Endothelial cell of umbilical vein (primary cell): Measurements from ENCODE around the gene MARCHF9. TPM values are rescaled to one million over a fixed set of nuclear protein-coding genes. Genes with fewer than 3 reads are reported as not detected.

Experiments
- BruUV-seq: library from RNA; stranded (reverse); fragments of 400-500 nt; replicated peaks from 2 replicates; lab custom pipeline; 2021; lab: Mats Ljungman, UMichigan
- CTCF ChIA-PET: fragments of 300-600, 350-600 bp; sonication (Branson Sonifier 250); formaldehyde crosslinking; loops from one replicate; lab custom pipeline; 2021; ENCODE audit warnings: antibody characterized with exemption, inconsistent platforms; lab: Charles Lee
- POLR2A ChIA-PET: fragments of 300-600, 350-600 bp; sonication (Branson Sonifier 250); formaldehyde crosslinking; loops from one replicate; lab custom pipeline; 2021; ENCODE audit warnings: antibody characterized with exemption, inconsistent platforms; lab: Charles Lee
- DNase-seq: peaks from one replicate; pipeline ENCODE4 v3.0.0-alpha.2; 2011; ENCODE audit warnings: low read depth, low spot score
- FAIRE-seq: peaks from 2 replicates; lab custom pipeline; 2011; peaks lifted over from hg19 to GRCh38; lab: Jason Lieb, UNC
- H2AFZ ChIP-seq: 2 replicates; pipeline ENCODE4 v1.6.0; 2012; ENCODE audit warnings: low read depth, low read length, control low read depth, inconsistent platforms
- H3K27ac ChIP-seq: 2 replicates; pipeline ENCODE4 v1.5.1; 2011; ENCODE audit warnings: low read depth, mild to moderate bottlenecking, control low read depth, low read length, moderate library complexity; ENCODE audit not compliant: insufficient read depth
- H3K27me3 ChIP-seq, 2 experiments: 2 replicates each; pipeline versions ENCODE4 v1.6.0 to v1.6.1; 2011; ENCODE audit warnings: low read length in 2 of 2, mixed read lengths in 1 of 2; ENCODE audit not compliant: control insufficient read depth in 2 of 2, insufficient read depth in 2 of 2
- H3K36me3 ChIP-seq, 2 experiments: 2 replicates in 1 of 2; 3 replicates in 1 of 2; pipeline ENCODE4 v1.5.1; 2011; ENCODE audit warnings: low read length in 2 of 2, mild to moderate bottlenecking in 1 of 2, moderate library complexity in 1 of 2; ENCODE audit not compliant: control insufficient read depth in 2 of 2, insufficient read depth in 2 of 2; ENCODE audit errors: extremely low read depth in 1 of 2
- H3K4me1 ChIP-seq: 3 replicates; pipeline ENCODE4 v1.5.1; 2011; ENCODE audit warnings: mild to moderate bottlenecking, low read length; ENCODE audit not compliant: control insufficient read depth, insufficient read depth; ENCODE audit errors: extremely low read depth
- H3K4me2 ChIP-seq: 2 replicates; pipeline ENCODE4 v1.6.1; 2011; ENCODE audit warnings: low read length, control low read depth, mixed read lengths; ENCODE audit not compliant: insufficient read depth
- H3K4me3 ChIP-seq, 3 experiments: fragments of 200-600 bp in 1 of 3; sonication (generic), shearing (Covaris generic) in 1 of 3; replicated peaks in 1 of 3; 2 replicates each; pipeline ENCODE4 v1.5.1; 2011 to 2016; ENCODE audit warnings: control low read depth in 3 of 3, low read length in 3 of 3, mild to moderate bottlenecking in 2 of 3, inconsistent platforms in 1 of 3, low read depth in 1 of 3, moderate library complexity in 1 of 3; ENCODE audit not compliant: insufficient read depth in 1 of 3
- H3K79me2 ChIP-seq: 2 replicates; pipeline ENCODE4 v1.6.0; 2012; ENCODE audit warnings: low read length, inconsistent platforms; ENCODE audit not compliant: control insufficient read depth, insufficient read depth
- H3K9ac ChIP-seq: replicated peaks from 2 replicates; pipeline ENCODE3; 2011; ENCODE audit warnings: low read length, control low read depth; ENCODE audit not compliant: insufficient read depth; ENCODE audit errors: extremely low read depth
- H3K9me1 ChIP-seq: replicated peaks from 3 replicates; pipeline ENCODE4 v1.6.0; 2011; ENCODE audit warnings: mild to moderate bottlenecking, low read length; ENCODE audit not compliant: control insufficient read depth, insufficient read depth; ENCODE audit errors: extremely low read depth
- H3K9me3 ChIP-seq: replicated peaks from 2 replicates; pipeline ENCODE4 v1.5.1; 2012; ENCODE audit warnings: low read length, inconsistent platforms; ENCODE audit not compliant: control insufficient read depth, insufficient read depth
- H4K20me1 ChIP-seq: replicated peaks from 2 replicates; pipeline ENCODE3; 2011; ENCODE audit warnings: mild to moderate bottlenecking, low read length; ENCODE audit not compliant: control insufficient read depth, insufficient read depth; ENCODE audit errors: extremely low read depth
- FOS ChIP-seq: IDR thresholded peaks from 2 replicates; pipeline ENCODE4 v1.6.1; 2011; ENCODE audit warnings: mild to moderate bottlenecking, low read length, moderate library complexity, borderline replicate concordance; ENCODE audit not compliant: insufficient read depth
- GATA2 ChIP-seq: IDR thresholded peaks from 2 replicates; pipeline ENCODE4 v1.7.0; 2011; ENCODE audit warnings: low read depth, mild to moderate bottlenecking, moderate library complexity, mixed read lengths, low read length; ENCODE audit not compliant: insufficient read length, insufficient read depth
- JUN ChIP-seq: IDR thresholded peaks from 2 replicates; pipeline ENCODE4 v1.6.1; 2011; ENCODE audit warnings: borderline replicate concordance, low read depth; ENCODE audit not compliant: insufficient read length, insufficient read depth
- MYC ChIP-seq: IDR thresholded peaks from one replicate; pipeline ENCODE4 v1.6.1; 2011; ENCODE audit warnings: mild to moderate bottlenecking, low read depth, low read length
- POLR2A ChIP-seq: IDR thresholded peaks from 2 replicates; pipeline ENCODE4 v1.6.1; 2012; ENCODE audit warnings: low read depth, mild to moderate bottlenecking, control low read depth, low read length
- POLR2AphosphoS5 ChIP-seq: IDR thresholded peaks from 2 replicates; pipeline ENCODE4 v1.6.1; 2012; ENCODE audit warnings: low read depth, mild to moderate bottlenecking, control low read depth, low read length, moderate library complexity; ENCODE audit not compliant: insufficient read depth
- dilution Hi-C: fragments of 300-500 bp; cut with MboI; formaldehyde crosslinking; loops from one replicate; pipeline ENCODE4 v1.15.0; 2019; ENCODE audit warnings: low sequenced_read_pairs; ENCODE audit not compliant: extremely low pct_ligation_motif_present
- intact Hi-C: fragments of 100-400 bp; cut with micrococcal nuclease; formaldehyde crosslinking; loops from one replicate; pipeline ENCODE4 v1.10.0; 2022
- polyA plus RNA-seq, 4 experiments: library from polyadenylated mRNA; depleted of rRNA in 3 of 4; stranded (reverse) in 3 of 4; unstranded in 1 of 4; fragments of >200 nt; gene quantifications; 2 replicates each; pipeline versions ENCODE4 v1.2.1 to v1.2.3, GENCODE V29; 2011 to 2012; ENCODE audit warnings: missing spikeins in 1 of 4
- total RNA-seq: library from RNA; stranded (reverse); gene quantifications from 2 replicates; pipeline ENCODE4 v1.2.3, GENCODE V29; 2021
- TF ChIP-seq, protein P1 (sequence below): IDR thresholded peaks from 2 replicates; pipeline ENCODE4 v1.6.1; 2011; ENCODE audit not compliant: insufficient read depth, insufficient read length
- TF ChIP-seq, protein P2 (sequence below), 2 donors: IDR thresholded peaks; 1 replicate in 1 of 2; 2 replicates in 1 of 2; pipeline ENCODE4 v1.5.1; 2011; ENCODE audit warnings: low read length in 2 of 2, mild to moderate bottlenecking in 2 of 2, moderate library complexity in 2 of 2, control low read depth in 1 of 2, inconsistent platforms in 1 of 2, low read depth in 1 of 2; ENCODE audit not compliant: insufficient read depth in 1 of 2; ENCODE audit errors: extremely low read depth in 1 of 2

The MARCHF9 gene
- total and polyA plus RNA-seq, 2 donors (not counting 3 experiments of a cell fraction or from before 2014, with no cell fraction given): 4.6 to 4.8 TPM

- dilution Hi-C loops (no loop called here), intact Hi-C loops (no loop called here)
- no peak overlapping the region for H3K9ac ChIP-seq
- peaks cover 10% of the 10 kb centered on the region for H3K4me1 ChIP-seq
- H3K79me2 ChIP-seq: no peaks in the 10 kb centered on the region
- no TSS peak for BruUV-seq
- H3K4me2 ChIP-seq: no peak overlapping the region
- no peak overlapping the region for H3K4me3 ChIP-seq
- H3K9me3 ChIP-seq: no peaks in the 10 kb centered on the region
- FAIRE-seq: no peak
- TF ChIP-seq POLR2A (no peak), FOS (no peak), POLR2AphosphoS5 (no peak), MYC (no peak), GATA2 (no peak), JUN (no peak)
- TF ChIP-seq, protein P1, sequence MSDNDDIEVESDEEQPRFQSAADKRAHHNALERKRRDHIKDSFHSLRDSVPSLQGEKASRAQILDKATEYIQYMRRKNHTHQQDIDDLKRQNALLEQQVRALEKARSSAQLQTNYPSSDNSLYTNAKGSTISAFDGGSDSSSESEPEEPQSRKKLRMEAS: no peak
- TF ChIP-seq, protein P2, sequence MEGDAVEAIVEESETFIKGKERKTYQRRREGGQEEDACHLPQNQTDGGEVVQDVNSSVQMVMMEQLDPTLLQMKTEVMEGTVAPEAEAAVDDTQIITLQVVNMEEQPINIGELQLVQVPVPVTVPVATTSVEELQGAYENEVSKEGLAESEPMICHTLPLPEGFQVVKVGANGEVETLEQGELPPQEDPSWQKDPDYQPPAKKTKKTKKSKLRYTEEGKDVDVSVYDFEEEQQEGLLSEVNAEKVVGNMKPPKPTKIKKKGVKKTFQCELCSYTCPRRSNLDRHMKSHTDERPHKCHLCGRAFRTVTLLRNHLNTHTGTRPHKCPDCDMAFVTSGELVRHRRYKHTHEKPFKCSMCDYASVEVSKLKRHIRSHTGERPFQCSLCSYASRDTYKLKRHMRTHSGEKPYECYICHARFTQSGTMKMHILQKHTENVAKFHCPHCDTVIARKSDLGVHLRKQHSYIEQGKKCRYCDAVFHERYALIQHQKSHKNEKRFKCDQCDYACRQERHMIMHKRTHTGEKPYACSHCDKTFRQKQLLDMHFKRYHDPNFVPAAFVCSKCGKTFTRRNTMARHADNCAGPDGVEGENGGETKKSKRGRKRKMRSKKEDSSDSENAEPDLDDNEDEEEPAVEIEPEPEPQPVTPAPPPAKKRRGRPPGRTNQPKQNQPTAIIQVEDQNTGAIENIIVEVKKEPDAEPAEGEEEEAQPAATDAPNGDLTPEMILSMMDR (IDR thresholded peaks at IDR 0.05; ENCODE audit: extremely low read depth in 1 of 2, insufficient read depth in 1 of 2, low read depth in 1 of 2, low read length in 2 of 2): no peak
- no peak for DNase-seq
- peaks cover 32 to 38% of the 10 kb centered on the region in 2 experiments for H3K27me3 ChIP-seq
- H3K36me3 ChIP-seq: no peaks in the 10 kb centered on the region
- ChIA-PET CTCF (interaction anchor here (0.9 to 1.1 kb wide), 2 partner anchors 15 kb away, joined by 3 to 9 read pairs; no protein-coding TSS in a partner anchor), POLR2A (no interaction called here)
- H4K20me1 ChIP-seq: no peaks in the 10 kb centered on the region
- no peak overlapping the region for H3K27ac ChIP-seq
- H2AFZ ChIP-seq: no peak overlapping the region
- H3K9me1 ChIP-seq: no peaks in the 10 kb centered on the region
Observed at GRCh38 chr12:57741844-57742738, 12.8 kb upstream of the MARCHF9 start.
